GM18868 (cell line): Measurements from ENCODE around the gene TMPRSS11A.
A peak's percentile ranks its signal among the peaks of the same experiment; 100 is the strongest.

Source experiments
- ATAC-seq: cut with Tn5 transposase; IDR thresholded peaks from one replicate; pipeline ENCODE4 v1.9.1; 2021; ENCODE audit warnings: mild to moderate bottlenecking, moderate library complexity; ENCODE audit not compliant: unreplicated experiment

TMPRSS11A gene

DNA sequence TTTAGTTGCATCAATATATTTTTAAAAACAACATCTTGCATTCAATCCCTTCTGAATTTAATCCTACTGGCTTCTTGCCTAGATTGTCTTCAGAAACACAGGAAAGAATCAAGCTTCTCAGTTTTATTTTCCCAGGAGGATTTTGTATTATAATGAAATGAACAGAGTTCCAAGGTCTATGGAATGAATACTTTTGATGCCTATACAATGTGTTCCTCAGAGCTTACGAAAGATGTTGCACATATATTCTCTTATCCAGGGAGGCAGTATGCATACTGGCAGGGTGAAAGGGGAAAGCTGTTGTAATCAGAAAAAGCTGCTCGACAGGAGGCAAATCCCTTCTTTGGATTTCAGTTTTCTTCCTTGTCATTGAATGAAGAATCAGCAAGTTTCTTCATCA lies 88.3 kb downstream of the TMPRSS11A start:
- no peak for ATAC-seq

DNA sequence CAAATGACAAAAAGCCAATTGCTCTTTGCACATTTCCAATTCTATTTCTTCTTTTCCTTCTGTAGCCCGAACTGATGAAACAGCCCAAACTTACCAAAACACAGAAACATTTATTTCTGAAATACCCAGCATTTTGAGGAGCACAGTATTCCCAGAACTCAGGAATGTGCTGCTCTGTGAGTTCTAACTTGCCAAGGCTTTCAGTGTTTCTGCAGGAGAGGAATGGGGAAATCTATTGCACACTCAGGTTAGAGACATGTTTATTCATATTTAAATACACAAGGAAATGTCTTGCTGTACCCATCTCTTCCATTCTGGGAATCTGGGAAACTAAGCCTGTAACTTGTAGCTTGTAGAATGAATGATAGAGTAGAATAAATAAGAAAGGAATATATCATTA lies 90.2 kb downstream of the TMPRSS11A start:
- ATAC-seq = no peak

DNA sequence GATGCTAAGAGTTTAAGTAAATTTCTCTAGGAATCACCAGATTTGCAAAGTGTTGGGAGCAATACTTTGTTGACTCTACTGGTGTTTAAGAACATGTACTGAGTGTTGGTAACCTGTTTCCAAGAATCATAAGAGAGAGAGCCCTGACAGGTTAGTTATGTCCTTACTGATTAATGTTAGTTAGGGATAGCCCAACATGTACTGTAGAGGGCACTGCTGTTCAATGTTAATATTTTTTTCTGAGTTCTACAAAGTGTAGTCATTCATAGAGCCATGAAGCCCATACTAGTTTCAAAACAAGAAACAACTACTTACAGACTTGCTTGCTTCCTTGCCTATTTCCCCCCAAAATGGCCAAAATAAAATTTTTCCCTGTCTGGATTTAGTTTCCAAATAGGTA lies 91.4 kb downstream of the TMPRSS11A start:
- peak; percentile 94 for ATAC-seq

DNA sequence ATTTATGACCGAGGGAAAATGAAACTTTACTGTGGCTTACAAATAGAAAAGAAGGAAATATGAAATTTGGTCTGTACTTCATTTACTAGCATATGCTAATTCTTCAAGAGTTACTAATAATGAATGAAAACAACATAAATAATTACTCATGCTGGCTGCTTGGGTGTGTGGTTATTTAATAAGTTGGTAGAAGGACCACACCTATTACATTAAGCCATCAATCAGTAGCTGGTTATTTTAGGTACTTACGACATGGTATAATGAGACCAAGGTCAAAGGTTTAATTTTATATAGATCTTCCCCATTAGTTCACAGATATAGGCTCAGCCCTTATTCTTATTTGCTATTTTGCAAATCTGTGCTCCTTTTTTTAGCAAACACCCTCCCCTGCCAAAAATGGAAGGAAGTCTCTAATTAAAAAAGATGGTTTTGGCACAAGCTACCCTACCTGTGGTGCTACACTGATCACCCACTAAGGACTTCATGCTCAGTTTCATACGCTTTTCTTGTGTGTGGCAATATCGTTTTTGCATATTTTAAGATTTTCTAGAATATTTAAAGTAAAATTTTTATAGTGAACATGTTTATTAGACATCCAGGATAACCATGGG lies 93.6 kb downstream of the TMPRSS11A start:
- no peak for ATAC-seq

DNA sequence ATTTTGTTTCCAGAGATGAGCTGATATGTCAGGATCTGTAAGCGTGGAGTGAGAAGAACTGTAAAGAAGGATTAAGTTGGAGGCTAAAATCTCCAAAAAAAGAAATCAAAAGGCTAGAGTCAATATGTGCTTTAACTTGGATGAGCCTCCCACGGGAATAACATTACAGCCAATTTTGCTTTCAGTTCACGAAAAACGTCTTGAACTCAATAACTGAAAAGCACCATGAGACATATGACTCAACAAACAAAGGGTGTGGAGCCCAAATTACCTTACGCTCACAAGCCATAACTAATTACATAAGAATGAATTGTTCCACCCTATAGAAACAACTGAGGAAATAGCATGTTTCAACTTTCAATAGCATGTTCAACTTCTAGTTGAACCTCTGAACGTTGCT lies 101.8 kb downstream of the TMPRSS11A start:
- peak; percentile 78 for ATAC-seq
